ENCODE results near the gene ITGB2.

The ITGB2 gene

DNA sequence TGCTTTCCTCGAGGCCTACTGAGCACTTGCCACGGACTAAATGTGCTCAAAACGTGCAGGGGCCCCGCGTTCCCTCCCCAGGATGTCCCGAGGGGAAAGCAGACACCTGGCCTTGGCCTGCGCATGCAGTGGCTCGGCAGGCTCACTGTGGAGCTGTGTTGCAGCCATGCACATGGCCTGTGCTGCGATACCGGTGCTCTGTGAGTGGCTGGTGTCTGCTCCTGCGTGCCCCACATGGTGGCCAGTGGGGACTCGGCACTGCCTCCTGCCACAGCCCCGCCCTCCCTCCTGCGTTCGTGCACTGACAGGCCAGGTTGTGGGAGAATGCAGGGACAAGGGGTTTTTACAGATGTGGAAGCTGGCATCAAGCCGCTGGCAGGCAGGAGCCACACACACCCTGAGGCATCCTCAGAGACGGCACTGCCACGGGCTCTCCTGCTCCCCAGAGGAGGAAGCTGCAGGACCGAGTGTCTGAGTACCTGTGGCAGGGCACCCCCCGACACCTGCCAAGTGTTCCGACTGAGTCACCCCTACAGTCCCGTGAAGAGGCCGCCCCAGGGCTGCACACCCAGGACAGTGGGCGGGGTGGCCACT, 30.3 kb downstream of the ITGB2 start:
- no peak overlapping the region for H3K4me3 ChIP-seq
- H3K27me3 ChIP-seq (ENCODE audit: low read depth): peaks cover 6% of the 10 kb centered on the region; the same call in 1 of the 2 replicates
- H3K36me3 ChIP-seq (replicated peaks): no peaks in the 10 kb centered on the region
- in situ Hi-C loops (cut with MboI; ENCODE audit: low sequenced_read_pairs): no loop called here
- no peaks in the 10 kb centered on the region for H3K9me3 ChIP-seq
- DNase-seq (ENCODE audit: low spot score in 2 of 2): no peak
- no peaks in the 10 kb centered on the region for H3K4me1 ChIP-seq

DNA sequence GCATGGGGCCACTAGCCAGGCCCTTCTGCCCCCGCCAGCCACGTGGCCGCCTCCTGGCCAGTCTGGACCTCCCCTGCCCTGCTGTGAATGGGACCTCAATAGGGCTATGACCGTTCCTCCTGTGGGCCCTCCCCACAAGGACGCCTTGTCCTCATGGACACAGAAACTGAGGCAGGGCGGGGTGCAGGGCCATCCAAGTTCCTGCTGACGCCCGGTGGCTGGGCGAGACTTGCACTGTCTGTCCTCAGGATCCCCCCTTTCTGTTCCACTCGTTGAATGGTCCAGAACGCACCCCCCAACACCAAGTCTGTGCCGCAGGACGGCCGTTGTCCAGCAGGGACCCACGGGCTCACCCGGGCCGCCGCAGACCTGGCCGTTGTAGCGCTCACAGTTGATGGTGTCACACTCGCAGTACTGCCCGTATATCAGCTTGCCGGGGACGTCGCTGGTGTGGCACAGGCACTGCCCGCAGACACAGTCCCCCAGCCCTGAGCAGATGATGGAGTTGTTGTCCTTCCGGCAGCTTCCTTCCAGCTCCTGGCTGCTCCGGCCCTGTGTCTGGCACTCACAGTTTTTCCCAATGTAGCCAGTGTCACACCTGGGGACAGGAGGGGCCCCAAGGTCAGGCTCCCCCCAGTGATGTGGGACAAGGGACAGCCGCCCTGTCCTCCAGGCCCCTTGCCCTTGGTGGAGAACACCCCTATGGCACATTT, 30.9 kb downstream of the ITGB2 start:
- Histone ChIP-seq H3K4me3 (no peak overlapping the region), H3K36me3 (replicated peaks) (no peaks in the 10 kb centered on the region), H3K9me3 (no peaks in the 10 kb centered on the region), H3K27me3 (ENCODE audit: low read depth) (peaks cover 6% of the 10 kb centered on the region; the same call in 1 of the 2 replicates), H3K4me1 (no peaks in the 10 kb centered on the region)
- no peak for DNase-seq (ENCODE audit: low spot score in 2 of 2)
- in situ Hi-C loops (cut with MboI; ENCODE audit: low sequenced_read_pairs): no loop called here

GRCh38 chr21:44888581-44889550, 31.8 kb downstream of the ITGB2 start:
- no peak for DNase-seq (ENCODE audit: low spot score in 2 of 2)
- Histone ChIP-seq H3K9me3 (no peaks in the 10 kb centered on the region), H3K36me3 (replicated peaks) (no peaks in the 10 kb centered on the region), H3K4me3 (no peak overlapping the region), H3K4me1 (no peaks in the 10 kb centered on the region), H3K27me3 (ENCODE audit: low read depth) (peaks cover 5% of the 10 kb centered on the region; the same call in 1 of the 2 replicates)
- in situ Hi-C loops (cut with MboI; ENCODE audit: low sequenced_read_pairs): no loop called here

DNA sequence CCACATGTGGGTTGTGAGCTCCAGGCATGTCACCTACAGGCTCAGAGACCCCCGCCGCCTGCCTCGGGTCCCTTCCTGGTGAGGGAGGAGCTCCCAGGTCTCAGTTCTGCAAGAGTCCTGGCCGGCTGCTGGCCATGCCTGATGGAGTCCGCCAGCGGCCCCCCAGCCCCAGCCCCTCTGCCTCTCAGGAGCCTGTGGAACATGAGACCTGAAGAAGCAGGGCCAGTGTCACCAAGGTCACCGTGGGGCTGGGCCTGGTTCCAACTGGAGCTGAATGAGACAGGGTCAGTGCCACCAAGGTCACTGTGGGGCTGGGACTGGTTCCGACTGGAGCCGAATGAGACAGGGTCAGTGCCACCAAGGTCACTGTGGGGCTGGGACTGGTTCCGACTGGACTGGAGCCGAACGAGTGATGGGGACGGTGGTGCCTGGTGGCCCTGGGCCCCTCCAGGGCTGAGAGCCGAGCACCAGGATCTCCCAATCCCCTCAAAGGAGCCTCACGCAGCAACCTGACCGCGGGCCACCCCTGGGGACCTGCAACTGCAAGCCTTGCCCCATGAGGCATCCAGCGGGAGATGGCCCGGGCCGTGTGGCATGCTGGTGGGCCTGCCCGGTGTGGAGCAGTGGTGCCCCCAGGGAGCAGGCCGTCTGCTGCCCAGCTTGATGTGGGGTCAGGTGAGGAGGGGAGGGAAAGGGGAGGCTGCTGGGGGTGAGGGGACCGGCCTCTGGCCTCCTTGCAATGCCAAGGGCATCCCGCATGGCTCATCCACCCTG, 32.7 kb downstream of the ITGB2 start:
- Histone ChIP-seq H3K4me1 (no peaks in the 10 kb centered on the region), H3K9me3 (no peaks in the 10 kb centered on the region), H3K4me3 (no peak overlapping the region), H3K27me3 (ENCODE audit: low read depth) (no peaks in the 10 kb centered on the region), H3K36me3 (replicated peaks) (no peaks in the 10 kb centered on the region)
- no peak for DNase-seq (ENCODE audit: low spot score in 2 of 2)
- in situ Hi-C loops (cut with MboI; ENCODE audit: low sequenced_read_pairs): no loop called here

DNA sequence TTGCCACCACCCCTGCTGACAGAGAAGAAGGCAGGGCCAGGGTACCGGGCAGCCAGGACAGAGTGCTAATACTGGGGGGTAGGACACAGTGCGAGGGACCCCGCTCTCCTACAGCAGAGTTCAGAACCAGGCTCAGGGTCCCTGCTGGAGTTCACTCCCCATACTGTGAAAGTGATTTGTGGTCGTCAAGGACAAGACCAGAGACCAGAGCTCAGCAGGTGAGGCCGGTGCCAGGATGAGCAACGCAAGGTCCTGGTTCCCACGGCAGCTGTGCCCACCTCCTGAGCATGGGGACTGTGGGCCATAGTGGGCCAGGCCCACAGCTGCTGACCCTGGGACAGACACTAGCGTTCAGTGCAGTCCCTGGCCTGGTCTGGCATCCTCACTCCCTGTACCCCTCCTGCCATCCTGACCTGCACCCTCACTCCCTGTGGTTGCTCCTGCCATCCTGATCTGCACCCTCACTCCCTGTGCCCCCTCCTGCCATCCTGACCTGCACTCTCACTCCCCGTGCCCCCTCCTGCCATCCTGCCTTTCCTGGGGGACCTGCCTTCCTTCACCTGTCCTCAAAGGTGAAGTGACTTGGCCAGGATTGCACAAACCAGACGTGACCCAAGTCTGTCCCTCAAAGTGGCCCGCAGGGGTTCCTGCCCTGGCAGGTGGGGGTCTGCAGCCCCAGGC, 33.4 kb downstream of the ITGB2 start:
- H3K36me3 ChIP-seq (replicated peaks): no peaks in the 10 kb centered on the region
- in situ Hi-C loops (cut with MboI; ENCODE audit: low sequenced_read_pairs): no loop called here
- H3K4me1 ChIP-seq: no peaks in the 10 kb centered on the region
- no peaks in the 10 kb centered on the region for H3K9me3 ChIP-seq
- H3K4me3 ChIP-seq: no peak overlapping the region
- no peak for DNase-seq (ENCODE audit: low spot score in 2 of 2)
- no peaks in the 10 kb centered on the region for H3K27me3 ChIP-seq (ENCODE audit: low read depth)

GRCh38 chr21:44886113-44887075, 34.3 kb downstream of the ITGB2 start:
- DNase-seq (ENCODE audit: low spot score in 2 of 2): no peak
- in situ Hi-C loops (cut with MboI; ENCODE audit: low sequenced_read_pairs): no loop called here
- Histone ChIP-seq H3K36me3 (replicated peaks) (no peaks in the 10 kb centered on the region), H3K4me1 (no peaks in the 10 kb centered on the region), H3K4me3 (no peak overlapping the region), H3K9me3 (no peaks in the 10 kb centered on the region), H3K27me3 (ENCODE audit: low read depth) (no peaks in the 10 kb centered on the region)

DNA sequence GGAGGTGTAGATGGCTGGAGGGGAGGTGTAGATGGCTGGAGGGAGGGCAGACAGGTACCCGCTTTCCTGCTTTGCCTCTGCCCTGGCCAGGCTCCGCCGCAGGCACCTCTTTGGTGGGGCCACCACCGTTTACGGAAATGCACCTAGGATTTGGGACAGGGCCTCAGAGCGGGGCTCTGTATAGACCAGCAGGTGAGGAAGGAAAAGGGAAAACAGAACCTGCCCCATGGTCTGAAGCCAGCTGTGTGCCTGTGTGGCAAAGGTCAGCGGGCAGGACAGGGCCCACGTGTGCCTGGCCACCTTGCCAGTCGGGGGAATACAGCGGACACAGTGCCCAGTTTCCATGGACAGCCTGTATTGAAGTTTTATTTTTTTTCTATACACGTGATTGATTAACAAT, 35.1 kb downstream of the ITGB2 start:
- H3K27me3 ChIP-seq (ENCODE audit: low read depth): no peaks in the 10 kb centered on the region
- in situ Hi-C loops (cut with MboI; ENCODE audit: low sequenced_read_pairs): no loop called here
- H3K4me3 ChIP-seq: no peak overlapping the region
- H3K9me3 ChIP-seq: no peaks in the 10 kb centered on the region
- DNase-seq (ENCODE audit: low spot score in 2 of 2): no peak
- H3K36me3 ChIP-seq (replicated peaks): no peaks in the 10 kb centered on the region
- H3K4me1 ChIP-seq: no peaks in the 10 kb centered on the region

- DNase-seq (ENCODE audit: low spot score in 2 of 2): no peak
- Histone ChIP-seq H3K36me3 (replicated peaks) (no peaks in the 10 kb centered on the region), H3K27me3 (ENCODE audit: low read depth) (no peaks in the 10 kb centered on the region), H3K9me3 (no peaks in the 10 kb centered on the region), H3K4me1 (no peaks in the 10 kb centered on the region), H3K4me3 (no peak overlapping the region)
- in situ Hi-C loops (cut with MboI; ENCODE audit: low sequenced_read_pairs): no loop called here
Measured at GRCh38 chr21:44884097-44884496, 36.6 kb downstream of the ITGB2 start.

DNA sequence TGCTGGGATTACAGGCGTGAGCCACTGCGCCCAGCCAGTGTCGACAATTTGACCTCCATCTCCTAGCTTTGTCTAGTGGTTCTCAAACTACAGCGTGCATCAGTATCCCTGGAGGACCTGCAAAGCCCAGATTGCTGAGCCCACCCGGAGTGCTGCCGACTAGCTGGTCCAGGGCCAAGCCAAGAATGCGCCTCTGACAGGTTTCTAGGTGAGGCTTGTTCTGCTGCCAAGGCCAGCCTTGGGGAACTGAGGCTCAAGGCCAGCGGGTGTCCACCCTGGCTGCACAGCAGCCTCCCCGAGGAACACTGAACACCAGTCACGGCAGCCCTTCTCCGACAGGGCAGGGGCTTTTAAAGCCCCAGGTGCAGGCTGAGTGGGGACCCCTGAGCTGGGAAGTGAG, 37.4 kb downstream of the ITGB2 start:
- Histone ChIP-seq H3K27me3 (ENCODE audit: low read depth) (no peaks in the 10 kb centered on the region), H3K9me3 (no peaks in the 10 kb centered on the region), H3K36me3 (replicated peaks) (no peaks in the 10 kb centered on the region), H3K4me3 (no peak overlapping the region), H3K4me1 (no peaks in the 10 kb centered on the region)
- no peak for DNase-seq (ENCODE audit: low spot score in 2 of 2)
- in situ Hi-C loops (cut with MboI; ENCODE audit: low sequenced_read_pairs): no loop called here

DNA sequence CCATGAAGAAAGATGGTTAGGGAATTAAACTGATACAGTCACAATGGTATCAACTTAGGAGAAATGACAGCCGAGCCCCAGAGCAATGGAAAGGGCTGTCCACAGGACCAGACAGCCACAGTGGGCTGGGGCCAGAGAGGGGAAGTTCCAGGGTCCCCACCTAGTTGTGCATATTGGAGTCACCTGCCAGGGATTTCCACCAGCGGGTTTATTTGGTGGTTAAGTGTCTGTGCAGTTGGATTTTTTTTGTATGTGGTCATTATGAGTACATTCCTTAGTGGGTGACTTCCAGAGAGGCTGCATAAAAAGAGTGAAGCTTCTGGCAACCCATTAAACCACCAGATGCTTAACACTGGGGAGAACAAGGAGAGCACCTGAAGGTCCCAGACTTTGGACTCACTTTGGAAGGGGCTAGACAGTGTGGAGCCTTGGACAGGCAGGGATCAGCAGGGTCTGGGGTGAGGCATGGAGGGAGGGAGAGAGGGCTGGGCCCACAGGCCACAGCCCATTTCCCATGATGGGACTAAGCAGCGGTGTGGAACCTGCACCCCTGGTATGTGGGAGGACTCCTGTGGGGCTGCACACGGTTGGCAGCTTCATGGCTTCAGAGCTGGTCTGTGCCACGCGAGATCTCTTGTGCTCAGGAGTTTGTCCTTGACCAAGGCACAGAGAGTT, 39.4 kb downstream of the ITGB2 start:
- in situ Hi-C loops (cut with MboI; ENCODE audit: low sequenced_read_pairs): no loop called here
- no peak for DNase-seq (ENCODE audit: low spot score in 2 of 2)
- Histone ChIP-seq H3K4me1 (no peaks in the 10 kb centered on the region), H3K36me3 (replicated peaks) (no peaks in the 10 kb centered on the region), H3K4me3 (no peak overlapping the region), H3K27me3 (ENCODE audit: low read depth) (no peaks in the 10 kb centered on the region), H3K9me3 (no peaks in the 10 kb centered on the region)

DNA sequence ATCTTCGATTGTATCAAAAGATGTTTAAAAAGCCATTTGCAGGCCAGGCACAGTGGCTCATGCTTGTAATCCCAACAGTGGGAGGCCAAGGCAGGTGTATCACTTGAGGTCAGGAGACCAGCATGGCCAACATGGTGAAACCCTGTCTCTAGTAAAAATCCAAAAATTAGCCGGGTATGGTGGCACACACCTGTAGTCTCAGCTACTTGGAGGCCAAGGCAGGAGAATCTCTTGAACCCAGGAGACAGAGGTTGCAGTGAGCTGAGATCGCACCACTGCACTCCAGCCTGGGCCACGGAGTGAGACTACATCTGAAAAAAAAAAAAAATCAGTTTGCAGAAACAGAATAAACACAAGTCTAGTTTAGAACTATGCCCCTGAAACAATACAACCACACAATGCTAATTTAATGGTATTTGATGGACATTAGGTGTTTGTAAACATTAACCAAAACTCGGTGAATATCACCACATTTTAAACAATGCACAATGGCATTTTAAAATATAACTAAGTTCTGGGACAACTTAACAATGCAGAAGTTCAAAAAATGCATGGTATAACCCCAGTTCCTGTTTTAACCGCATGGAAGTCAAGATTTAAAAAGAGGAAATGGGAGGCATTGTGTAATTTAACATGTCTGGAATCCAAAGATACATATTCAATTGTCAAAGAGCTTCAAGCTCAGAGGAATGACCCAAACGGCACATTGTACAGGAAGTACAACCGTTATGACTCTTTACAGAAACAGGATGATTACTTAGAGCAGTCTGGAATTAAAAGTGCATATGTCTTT, 40.1 kb downstream of the ITGB2 start:
- no peak for DNase-seq (ENCODE audit: low spot score in 2 of 2)
- Histone ChIP-seq H3K4me3 (no peak overlapping the region), H3K4me1 (no peaks in the 10 kb centered on the region), H3K9me3 (no peaks in the 10 kb centered on the region), H3K36me3 (replicated peaks) (no peaks in the 10 kb centered on the region), H3K27me3 (ENCODE audit: low read depth) (no peaks in the 10 kb centered on the region)
- in situ Hi-C loops (cut with MboI; ENCODE audit: low sequenced_read_pairs): no loop called here
